ENCODE measurements around the gene GRM7. TPM values are rescaled to one million over a fixed set of nuclear protein-coding genes. Genes with fewer than 3 reads are reported as not detected.

Gene GRM7
- total and polyA plus RNA-seq, 2 donors (not counting 1 experiment from before 2014, with no cell fraction given): not detected

DNA sequence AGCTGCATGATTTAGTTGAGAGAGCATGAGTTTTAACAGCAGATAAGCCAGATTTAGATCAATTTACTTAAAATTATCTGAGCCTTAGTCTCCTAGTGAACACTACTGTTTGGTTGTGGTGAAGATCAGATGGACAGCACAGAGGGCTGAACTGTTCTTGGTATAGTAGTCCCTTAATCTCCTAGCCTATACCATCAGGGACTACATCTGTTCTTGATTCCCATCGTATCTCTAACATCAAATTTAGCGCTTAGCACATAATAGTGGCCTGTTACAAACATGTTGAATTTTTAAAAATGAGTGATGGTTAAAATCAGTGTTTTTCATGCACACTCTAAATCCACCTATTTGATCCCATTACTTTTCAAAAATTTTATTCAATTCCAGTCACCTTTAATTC lies 507.7 kb downstream of the GRM7 start:
- H3K27me3 ChIP-seq (replicated peaks in 1 of 4; ENCODE audit: control extremely low read depth in 1 of 4, control insufficient read depth in 3 of 4, insufficient read depth in 4 of 4, low read length in 3 of 4): no peaks in the 10 kb centered on the region
- H3K4me1 ChIP-seq (ENCODE audit: control insufficient read depth in 2 of 2, insufficient read depth in 2 of 2, low read length in 2 of 2): no peaks in the 10 kb centered on the region
- intact Hi-C loops (cut with micrococcal nuclease): no loop called here
- no peaks in the 10 kb centered on the region for H3K4me1 Mint-ChIP-seq
- no peaks in the 10 kb centered on the region for H3K9me3 ChIP-seq (ENCODE audit: control extremely low read depth in 1 of 3, control insufficient read depth in 2 of 3, insufficient read depth in 1 of 3, low read length in 2 of 3)
- H3K27me3 Mint-ChIP-seq: no peaks in the 10 kb centered on the region
- DNase-seq: no peak
- no peaks in the 10 kb centered on the region for H3K79me2 ChIP-seq (ENCODE audit: control insufficient read depth, insufficient read depth, low read length)
- ChIA-PET POLR2A (no interaction called here), CTCF (no interaction called here)
- H3K4me3 ChIP-seq (ENCODE audit: control extremely low read depth in 1 of 5, extremely low read depth in 1 of 5, insufficient read depth in 1 of 5, low read depth in 2 of 5, low read length in 4 of 5): no peak overlapping the region
- no peak for ATAC-seq (ENCODE audit: low read depth)
- no peak overlapping the region for H3K27ac ChIP-seq (ENCODE audit: low read length in 2 of 2)
- H3K27ac Mint-ChIP-seq: no peak overlapping the region
- H2AFZ ChIP-seq (ENCODE audit: insufficient read depth, low read depth, low read length, poor library complexity, severe bottlenecking): no peak overlapping the region
- H4K20me1 ChIP-seq (ENCODE audit: control insufficient read depth, insufficient read depth, low read length, poor library complexity, severe bottlenecking): no peaks in the 10 kb centered on the region
- H3K4me3 Mint-ChIP-seq: no peak overlapping the region
- no peak overlapping the region for H3K4me2 ChIP-seq (replicated peaks; ENCODE audit: low read depth, low read length, poor library complexity, severe bottlenecking)
- no CpG with 5 or more reads among the region's 2 CpGs for WGBS (ENCODE audit: insufficient coverage)
- TF ChIP-seq EZH2 (IDR thresholded peaks at IDR 0.05; ENCODE audit: borderline replicate concordance, insufficient read depth, low read depth, low read length, poor library complexity, severe bottlenecking): no peak
- no peaks in the 10 kb centered on the region for H3K9me3 Mint-ChIP-seq (ENCODE audit: insufficient read depth)
- H3K36me3 ChIP-seq (replicated peaks in 1 of 2; ENCODE audit: control extremely low read depth in 1 of 2, control insufficient read depth in 1 of 2, extremely low read depth in 1 of 2, insufficient read depth in 2 of 2, low read length in 1 of 2): no peaks in the 10 kb centered on the region
- H3K9ac ChIP-seq (ENCODE audit: low read length): no peak overlapping the region

DNA sequence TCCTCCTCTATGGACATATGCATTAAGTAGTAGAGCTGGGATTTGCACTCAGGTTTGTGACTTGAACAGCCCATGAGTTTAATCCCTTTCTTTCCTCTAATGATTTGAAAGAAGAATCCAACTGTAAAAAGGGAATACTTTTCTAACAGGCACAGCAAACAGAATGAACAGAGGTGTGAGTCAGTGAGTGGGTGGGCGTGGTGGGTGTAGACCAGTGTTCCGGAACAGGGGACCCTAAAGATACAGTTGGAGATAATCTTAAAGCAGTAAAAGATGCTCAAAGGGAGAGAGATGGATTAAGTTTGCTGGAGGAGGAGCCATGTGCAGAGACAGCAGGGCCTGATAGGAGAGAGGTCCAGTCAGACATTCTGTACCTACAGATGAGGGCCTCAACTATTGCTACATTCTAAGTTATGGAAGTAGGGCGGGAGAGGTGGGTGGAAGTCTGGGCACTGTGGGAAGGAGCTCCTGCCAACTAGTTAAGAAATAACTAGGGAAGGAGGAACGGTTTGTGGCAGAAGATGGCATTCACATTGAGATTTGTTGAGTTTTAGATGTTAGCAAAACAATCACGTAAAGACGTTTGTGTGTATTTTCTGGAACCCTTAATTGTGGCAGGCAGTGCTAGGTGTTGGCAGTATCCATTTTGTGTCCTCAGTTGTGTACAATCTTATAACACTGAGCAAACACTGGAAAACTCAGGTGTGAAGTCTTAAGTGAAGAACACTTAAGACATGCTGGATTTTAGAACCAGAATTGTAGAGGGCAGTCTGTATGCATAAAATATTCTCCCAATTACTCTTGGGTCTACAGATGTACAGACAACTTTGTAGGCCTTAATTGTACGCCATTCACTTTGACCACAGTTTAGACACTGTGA lies 511.0 kb downstream of the GRM7 start:
- H3K9me3 ChIP-seq (ENCODE audit: control extremely low read depth in 1 of 3, control insufficient read depth in 2 of 3, insufficient read depth in 1 of 3, low read length in 2 of 3): no peaks in the 10 kb centered on the region
- 95% methylated on average over 4 of the region's 7 CpGs for WGBS (ENCODE audit: insufficient coverage)
- CTCF ChIA-PET: no interaction called here
- H3K4me1 Mint-ChIP-seq: no peaks in the 10 kb centered on the region
- no peak overlapping the region for H2AFZ ChIP-seq (ENCODE audit: insufficient read depth, low read depth, low read length, poor library complexity, severe bottlenecking)
- H3K4me3 ChIP-seq (ENCODE audit: control extremely low read depth in 1 of 5, extremely low read depth in 1 of 5, insufficient read depth in 1 of 5, low read depth in 2 of 5, low read length in 4 of 5): no peak overlapping the region
- H3K79me2 ChIP-seq (ENCODE audit: control insufficient read depth, insufficient read depth, low read length): no peaks in the 10 kb centered on the region
- no peak overlapping the region for H3K4me2 ChIP-seq (replicated peaks; ENCODE audit: low read depth, low read length, poor library complexity, severe bottlenecking)
- no peaks in the 10 kb centered on the region for H3K4me1 ChIP-seq (ENCODE audit: control insufficient read depth in 2 of 2, insufficient read depth in 2 of 2, low read length in 2 of 2)
- H3K27ac ChIP-seq (ENCODE audit: low read length in 2 of 2): no peak overlapping the region
- no peaks in the 10 kb centered on the region for H3K36me3 ChIP-seq (replicated peaks in 1 of 2; ENCODE audit: control extremely low read depth in 1 of 2, control insufficient read depth in 1 of 2, extremely low read depth in 1 of 2, insufficient read depth in 2 of 2, low read length in 1 of 2)
- no peak for TF ChIP-seq EZH2 (IDR thresholded peaks at IDR 0.05; ENCODE audit: borderline replicate concordance, insufficient read depth, low read depth, low read length, poor library complexity, severe bottlenecking)
- TF ChIP-seq, protein P1, sequence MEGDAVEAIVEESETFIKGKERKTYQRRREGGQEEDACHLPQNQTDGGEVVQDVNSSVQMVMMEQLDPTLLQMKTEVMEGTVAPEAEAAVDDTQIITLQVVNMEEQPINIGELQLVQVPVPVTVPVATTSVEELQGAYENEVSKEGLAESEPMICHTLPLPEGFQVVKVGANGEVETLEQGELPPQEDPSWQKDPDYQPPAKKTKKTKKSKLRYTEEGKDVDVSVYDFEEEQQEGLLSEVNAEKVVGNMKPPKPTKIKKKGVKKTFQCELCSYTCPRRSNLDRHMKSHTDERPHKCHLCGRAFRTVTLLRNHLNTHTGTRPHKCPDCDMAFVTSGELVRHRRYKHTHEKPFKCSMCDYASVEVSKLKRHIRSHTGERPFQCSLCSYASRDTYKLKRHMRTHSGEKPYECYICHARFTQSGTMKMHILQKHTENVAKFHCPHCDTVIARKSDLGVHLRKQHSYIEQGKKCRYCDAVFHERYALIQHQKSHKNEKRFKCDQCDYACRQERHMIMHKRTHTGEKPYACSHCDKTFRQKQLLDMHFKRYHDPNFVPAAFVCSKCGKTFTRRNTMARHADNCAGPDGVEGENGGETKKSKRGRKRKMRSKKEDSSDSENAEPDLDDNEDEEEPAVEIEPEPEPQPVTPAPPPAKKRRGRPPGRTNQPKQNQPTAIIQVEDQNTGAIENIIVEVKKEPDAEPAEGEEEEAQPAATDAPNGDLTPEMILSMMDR (IDR thresholded peaks at IDR 0.05): no peak
- no peaks in the 10 kb centered on the region for H3K27me3 Mint-ChIP-seq
- H3K27ac Mint-ChIP-seq: no peak overlapping the region
- no peak for ATAC-seq (ENCODE audit: low read depth)
- H3K4me3 Mint-ChIP-seq: no peak overlapping the region
- POLR2A ChIA-PET: no interaction called here
- no peaks in the 10 kb centered on the region for H3K27me3 ChIP-seq (replicated peaks in 1 of 4; ENCODE audit: control extremely low read depth in 1 of 4, control insufficient read depth in 3 of 4, insufficient read depth in 4 of 4, low read length in 3 of 4)
- peaks cover 3% of the 10 kb centered on the region for H3K9me3 Mint-ChIP-seq (ENCODE audit: insufficient read depth)
- no peaks in the 10 kb centered on the region for H4K20me1 ChIP-seq (ENCODE audit: control insufficient read depth, insufficient read depth, low read length, poor library complexity, severe bottlenecking)
- no peak for DNase-seq
- intact Hi-C loops (cut with micrococcal nuclease): no loop called here
- no peak overlapping the region for H3K9ac ChIP-seq (ENCODE audit: low read length)
